Calu3 (cell line): Measurements from ENCODE around the gene PAPLN. TPM values are rescaled to one million over a fixed set of nuclear protein-coding genes. Genes with fewer than 3 reads are reported as not detected.

Experiments
- BruUV-seq: library from RNA; stranded (reverse); fragments of 400-500 nt; replicated peaks from 2 replicates; lab custom pipeline; 2021; lab: Mats Ljungman, UMichigan
- CTCF ChIA-PET: fragments of 300-600 bp; sonication (Branson Sonifier 250); formaldehyde crosslinking; loops from one replicate; lab custom pipeline; 2022; ENCODE audit warnings: antibody characterized with exemption; lab: Charles Lee
- DNase-seq: peaks from one replicate; pipeline ENCODE4 v3.0.0; 2022
- H3K27ac Mint-ChIP-seq: one replicate; pipeline ENCODE4 v1.8.0; 2022; ENCODE audit warnings: mixed read lengths; ENCODE audit not compliant: unreplicated experiment
- H3K27me3 Mint-ChIP-seq: one replicate; pipeline ENCODE4 v1.8.0; 2022; ENCODE audit warnings: mixed read lengths; ENCODE audit not compliant: unreplicated experiment
- H3K36me3 Mint-ChIP-seq: one replicate; pipeline ENCODE4 v1.8.0; 2022; ENCODE audit warnings: mild to moderate bottlenecking, moderate library complexity, mixed read lengths; ENCODE audit not compliant: insufficient read depth, unreplicated experiment
- H3K4me1 Mint-ChIP-seq: one replicate; pipeline ENCODE4 v1.8.0; 2022; ENCODE audit warnings: mild to moderate bottlenecking, low read depth, mixed read lengths; ENCODE audit not compliant: unreplicated experiment
- H3K4me3 Mint-ChIP-seq: one replicate; pipeline ENCODE4 v1.8.0; 2022; ENCODE audit warnings: mild to moderate bottlenecking, low read depth, moderate library complexity, mixed read lengths; ENCODE audit not compliant: unreplicated experiment
- H3K9me3 Mint-ChIP-seq: one replicate; pipeline ENCODE4 v1.8.0; 2022; ENCODE audit warnings: low read depth, mixed read lengths; ENCODE audit not compliant: unreplicated experiment
- intact Hi-C: fragments of 100-400 bp; cut with micrococcal nuclease; formaldehyde crosslinking; loops from one replicate; pipeline ENCODE4 v1.10.0; 2022; ENCODE audit not compliant: unreplicated experiment
- total RNA-seq: library from RNA; stranded (reverse); gene quantifications from 2 replicates; pipeline ENCODE4 v1.2.3, GENCODE V29; 2022
- TF ChIP-seq, protein P1 (sequence below): fragments of 200-600 bp; IDR thresholded peaks from one replicate; pipeline ENCODE4 v1.8.0; 2022; ENCODE audit warnings: antibody characterized with exemption; ENCODE audit not compliant: unreplicated experiment

The PAPLN gene
- total RNA-seq, 1 experiment from 2014 or later: 0.17 TPM

DNA sequence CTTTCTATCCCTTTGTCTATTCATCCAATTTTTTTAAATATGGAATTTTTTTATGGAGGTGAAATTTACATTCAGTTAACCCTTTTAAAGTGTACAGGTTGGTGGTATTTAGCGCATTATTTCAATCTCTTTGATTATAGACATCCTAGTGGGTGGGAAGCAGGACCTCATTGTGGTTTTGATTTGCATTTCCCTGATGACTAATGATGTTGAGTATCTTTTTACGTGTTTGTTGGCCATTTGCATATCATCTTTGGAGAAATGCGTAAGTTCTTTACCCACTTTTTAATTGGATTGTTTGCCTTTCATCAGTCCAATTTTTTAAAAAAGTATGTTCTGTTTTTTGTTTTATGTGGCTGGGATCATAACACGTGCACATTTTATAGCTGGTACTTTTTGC is 20.8 kb downstream of the PAPLN start:
- H3K4me1 Mint-ChIP-seq: no peaks in the 10 kb centered on the region
- TF ChIP-seq, protein P1, sequence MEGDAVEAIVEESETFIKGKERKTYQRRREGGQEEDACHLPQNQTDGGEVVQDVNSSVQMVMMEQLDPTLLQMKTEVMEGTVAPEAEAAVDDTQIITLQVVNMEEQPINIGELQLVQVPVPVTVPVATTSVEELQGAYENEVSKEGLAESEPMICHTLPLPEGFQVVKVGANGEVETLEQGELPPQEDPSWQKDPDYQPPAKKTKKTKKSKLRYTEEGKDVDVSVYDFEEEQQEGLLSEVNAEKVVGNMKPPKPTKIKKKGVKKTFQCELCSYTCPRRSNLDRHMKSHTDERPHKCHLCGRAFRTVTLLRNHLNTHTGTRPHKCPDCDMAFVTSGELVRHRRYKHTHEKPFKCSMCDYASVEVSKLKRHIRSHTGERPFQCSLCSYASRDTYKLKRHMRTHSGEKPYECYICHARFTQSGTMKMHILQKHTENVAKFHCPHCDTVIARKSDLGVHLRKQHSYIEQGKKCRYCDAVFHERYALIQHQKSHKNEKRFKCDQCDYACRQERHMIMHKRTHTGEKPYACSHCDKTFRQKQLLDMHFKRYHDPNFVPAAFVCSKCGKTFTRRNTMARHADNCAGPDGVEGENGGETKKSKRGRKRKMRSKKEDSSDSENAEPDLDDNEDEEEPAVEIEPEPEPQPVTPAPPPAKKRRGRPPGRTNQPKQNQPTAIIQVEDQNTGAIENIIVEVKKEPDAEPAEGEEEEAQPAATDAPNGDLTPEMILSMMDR: no peak

DNA sequence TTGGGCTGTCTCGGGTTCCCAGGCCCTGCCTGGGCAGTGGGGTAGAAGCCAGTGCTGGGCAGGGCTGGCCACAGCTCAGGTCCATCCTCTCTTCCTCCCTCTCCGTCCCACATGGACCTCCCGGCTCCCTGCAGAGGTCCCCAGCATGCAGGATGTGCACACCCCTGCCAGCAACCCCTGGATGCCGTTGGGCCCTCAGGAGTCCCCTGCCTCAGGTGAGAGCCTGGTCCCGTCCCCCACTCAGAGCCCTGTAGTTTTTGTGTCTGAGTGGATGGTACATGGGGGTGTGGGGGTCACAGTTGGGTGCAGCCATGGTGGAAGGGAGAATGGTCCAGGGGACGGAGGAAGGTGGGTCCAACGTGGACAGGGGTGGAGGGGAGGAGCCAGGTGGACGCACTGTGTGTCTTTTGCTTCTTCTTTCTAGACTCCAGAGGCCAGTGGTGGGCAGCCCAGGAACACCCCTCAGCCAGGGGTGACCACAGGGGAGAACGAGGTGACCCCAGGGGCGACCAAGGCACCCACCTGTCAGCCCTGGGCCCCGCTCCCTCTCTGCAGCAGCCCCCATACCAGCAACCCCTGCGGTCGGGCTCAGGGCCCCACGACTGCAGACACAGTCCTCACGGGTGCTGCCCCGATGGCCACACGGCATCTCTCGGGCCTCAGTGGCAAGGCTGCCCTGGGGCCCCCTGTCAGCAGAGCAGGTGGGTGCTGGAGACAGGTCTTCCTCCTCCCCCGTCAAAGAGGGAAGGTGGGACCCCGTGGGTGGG is 21.7 kb downstream of the PAPLN start:
- CTCF ChIA-PET: no interaction called here
- no peak overlapping the region for H3K27ac Mint-ChIP-seq
- H3K4me1 Mint-ChIP-seq: no peaks in the 10 kb centered on the region
- no peak for DNase-seq
- intact Hi-C loops: no loop called here
- BruUV-seq: no TSS peak
- TF ChIP-seq, protein P1: no peak
- no peak overlapping the region for H3K4me3 Mint-ChIP-seq
- H3K36me3 Mint-ChIP-seq: no peaks in the 10 kb centered on the region
- H3K9me3 Mint-ChIP-seq: no peaks in the 10 kb centered on the region
- peaks cover 3% of the 10 kb centered on the region for H3K27me3 Mint-ChIP-seq

More for the DNA sequence above, 20.8 kb downstream of the PAPLN start:
- Mint-ChIP-seq H3K27me3 (no peaks in the 10 kb centered on the region), H3K36me3 (no peaks in the 10 kb centered on the region), H3K27ac (no peak overlapping the region), H3K4me3 (no peak overlapping the region), H3K9me3 (no peaks in the 10 kb centered on the region)
- CTCF ChIA-PET: interaction anchor here (0.7 to 0.9 kb wide), 3 partner anchors 11 to 53 kb away, joined by 3 to 4 read pairs (median 4); no protein-coding TSS in a partner anchor
- DNase-seq: no peak
- intact Hi-C loops: no loop called here
- BruUV-seq: no TSS peak

DNA sequence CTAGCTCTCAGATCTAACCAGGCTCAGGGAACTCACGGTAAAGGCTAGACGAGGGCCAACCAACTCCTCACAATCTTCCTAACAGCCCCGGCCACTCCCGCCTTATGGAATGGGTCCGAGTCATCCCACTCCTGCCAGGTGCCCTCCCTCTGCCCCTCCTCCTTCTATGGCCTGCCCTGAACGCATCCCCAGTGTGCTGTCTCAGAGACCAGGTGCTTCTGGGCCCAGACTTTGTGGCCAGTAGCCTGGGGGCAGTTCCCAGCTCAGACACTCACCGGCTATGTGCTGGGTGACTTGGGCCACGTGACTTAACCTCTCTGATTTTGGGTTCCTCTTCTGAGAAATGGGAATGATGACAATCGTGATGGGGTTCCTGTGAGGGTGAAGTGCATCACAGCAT is 22.5 kb downstream of the PAPLN start:
- no peak for DNase-seq
- CTCF ChIA-PET: no interaction called here
- H3K4me3 Mint-ChIP-seq: no peak overlapping the region
- no TSS peak for BruUV-seq
- H3K36me3 Mint-ChIP-seq: no peaks in the 10 kb centered on the region
- H3K4me1 Mint-ChIP-seq: no peaks in the 10 kb centered on the region
- TF ChIP-seq, protein P1: no peak
- H3K27me3 Mint-ChIP-seq: peaks cover 8% of the 10 kb centered on the region
- H3K9me3 Mint-ChIP-seq: no peaks in the 10 kb centered on the region
- intact Hi-C loops: no loop called here
- no peak overlapping the region for H3K27ac Mint-ChIP-seq

DNA sequence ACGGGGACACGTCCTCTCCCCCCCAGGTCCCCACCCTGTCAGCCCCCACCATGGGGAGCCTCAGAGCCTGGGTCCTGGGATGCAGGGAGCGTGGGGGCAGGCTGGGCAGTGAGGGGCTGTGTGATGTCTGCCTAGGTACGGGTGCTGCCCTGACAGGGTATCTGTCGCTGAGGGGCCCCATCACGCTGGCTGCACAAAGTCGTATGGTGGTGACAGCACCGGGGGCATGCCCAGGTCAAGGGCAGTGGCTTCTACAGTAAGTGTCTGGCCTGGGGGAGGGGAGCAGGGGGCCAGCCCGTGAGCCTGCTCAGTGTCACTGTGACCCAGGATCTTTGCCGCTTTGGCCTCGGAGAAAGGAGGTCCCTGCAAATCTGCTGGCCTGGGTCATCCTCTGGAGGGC is 23.3 kb downstream of the PAPLN start:
- intact Hi-C loops: no loop called here
- BruUV-seq: no TSS peak
- H3K4me1 Mint-ChIP-seq: no peaks in the 10 kb centered on the region
- DNase-seq: no peak
- H3K36me3 Mint-ChIP-seq: no peaks in the 10 kb centered on the region
- TF ChIP-seq, protein P1: no peak
- no peak overlapping the region for H3K4me3 Mint-ChIP-seq
- peaks cover 8% of the 10 kb centered on the region for H3K27me3 Mint-ChIP-seq
- no peaks in the 10 kb centered on the region for H3K9me3 Mint-ChIP-seq
- H3K27ac Mint-ChIP-seq: no peak overlapping the region
- CTCF ChIA-PET: no interaction called here
